ENCODE measurements around the gene TRIM6.
"Not testable (repeated sequence)": the region's sequence is repeated elsewhere in the genome, so short reads cannot be mapped to it uniquely, and the experiment has no call there.

TRIM6 gene

GRCh38 chr11:5603326-5603725 is 6.9 kb downstream of the TRIM6 start:
- no peak for DNase-seq (ENCODE audit: low spot score)

GRCh38 chr11:5604896-5605295 is 8.5 kb downstream of the TRIM6 start:
- no peak for DNase-seq (ENCODE audit: low spot score)

GRCh38 chr11:5605849-5606248 is 9.4 kb downstream of the TRIM6 start:
- DNase-seq (ENCODE audit: low spot score) = no peak

- no peak for DNase-seq (ENCODE audit: low spot score)
These were observed 12.4 kb downstream of the TRIM6 start for GRCh38 chr11:5608808-5609207.

GRCh38 chr11:5610446-5610845 is 14.0 kb downstream of the TRIM6 start:
- no peak for DNase-seq (ENCODE audit: low spot score)

GRCh38 chr11:5611627-5612026 is 15.2 kb downstream of the TRIM6 start:
- no peak for DNase-seq (ENCODE audit: low spot score)

GRCh38 chr11:5618807-5619206 is 22.4 kb downstream of the TRIM6 start:
- DNase-seq (ENCODE audit: low spot score) = no peak

GRCh38 chr11:5620651-5621521 is 24.4 kb downstream of the TRIM6 start:
- no peak for DNase-seq (ENCODE audit: low spot score)

GRCh38 chr11:5621580-5621979 is 25.1 kb downstream of the TRIM6 start:
- DNase-seq (ENCODE audit: low spot score) = no peak

- DNase-seq (ENCODE audit: low spot score) = no peak
These were observed 26.4 kb downstream of the TRIM6 start for GRCh38 chr11:5622802-5623201.

- DNase-seq (ENCODE audit: low spot score) = no peak
These were observed 28.2 kb downstream of the TRIM6 start, which contains the start of gene TRIM34 for GRCh38 chr11:5624489-5625279. Gene TRIM34, plus strand, starts transcription at chr11:5625001. Its CDS starts 7,331 bp downstream, at chr11:5632332.

- DNase-seq (ENCODE audit: low spot score) = no peak
These were observed 28.8 kb downstream of the TRIM6 start for GRCh38 chr11:5625281-5625680.

GRCh38 chr11:5626196-5626595 is 29.8 kb downstream of the TRIM6 start:
- no peak for DNase-seq (ENCODE audit: low spot score)

- no peak for DNase-seq (ENCODE audit: low spot score)
These were observed 35.0 kb downstream of the TRIM6 start for GRCh38 chr11:5631417-5631816.

- no peak for DNase-seq (ENCODE audit: low spot score)
These were observed 35.7 kb downstream of the TRIM6 start for GRCh38 chr11:5631969-5632635.

- DNase-seq (ENCODE audit: low spot score) = no peak
These were observed 43.5 kb downstream of the TRIM6 start for GRCh38 chr11:5639953-5640352.

GRCh38 chr11:5643585-5643984 is 47.1 kb downstream of the TRIM6 start:
- no peak for DNase-seq (ENCODE audit: low spot score)

- no peak for DNase-seq (ENCODE audit: low spot score)
These were observed 49.7 kb downstream of the TRIM6 start for GRCh38 chr11:5646139-5646538.

GRCh38 chr11:5655474-5655873 is 59.0 kb downstream of the TRIM6 start:
- no peak for DNase-seq (ENCODE audit: low spot score)

- not testable (repeated sequence) for DNase-seq (ENCODE audit: low spot score)
These were observed 60.5 kb downstream of the TRIM6 start for GRCh38 chr11:5656956-5657355.

- DNase-seq (ENCODE audit: low spot score) = no peak
These were observed 61.9 kb downstream of the TRIM6 start for GRCh38 chr11:5658318-5658717.
